Stimulated activated CD8-positive, alpha-beta memory T cell treated with anti-CD3 and anti-CD28 coated beads, Interleukin-4, amount 100 ng/mL, for 24 hours (primary cell): ENCODE measurements around the gene SEMA4F.

ENCODE experiments used
- DNase-seq: peaks from one replicate; pipeline ENCODE4 v3.0.0-alpha.2; 2020; ENCODE audit warnings: low read depth

Gene SEMA4F

GRCh38 chr2:74706741-74707140, 52.7 kb downstream of the SEMA4F start:
- DNase-seq = no peak

GRCh38 chr2:74707837-74708236, 53.8 kb downstream of the SEMA4F start:
- no peak for DNase-seq

GRCh38 chr2:74708296-74708695, 54.2 kb downstream of the SEMA4F start:
- DNase-seq = no peak

GRCh38 chr2:74708883-74709282, 54.8 kb downstream of the SEMA4F start:
- DNase-seq = no peak

- no peak for DNase-seq
Measured at GRCh38 chr2:74712223-74713053, 58.4 kb downstream of the SEMA4F start.

GRCh38 chr2:74714691-74715080, 60.6 kb downstream of the SEMA4F start:
- DNase-seq = no peak

- DNase-seq = peak; percentile 70
Measured at GRCh38 chr2:74715081-74715791, 61.2 kb downstream of the SEMA4F start.

- DNase-seq = no peak
Measured at GRCh38 chr2:74715880-74716279, 61.8 kb downstream of the SEMA4F start.

- DNase-seq = no peak
Measured at GRCh38 chr2:74719066-74719465, 65.0 kb downstream of the SEMA4F start.

GRCh38 chr2:74721316-74721715, 67.3 kb downstream of the SEMA4F start:
- no peak for DNase-seq

GRCh38 chr2:74724496-74724895, 70.4 kb downstream of the SEMA4F start:
- DNase-seq = no peak

- DNase-seq = no peak
Measured at GRCh38 chr2:74725287-74725686, 71.2 kb downstream of the SEMA4F start.

- DNase-seq = no peak
Measured at GRCh38 chr2:74728842-74729241, 74.8 kb downstream of the SEMA4F start.

- no peak for DNase-seq
Measured at GRCh38 chr2:74730530-74730929, 76.5 kb downstream of the SEMA4F start.
